Measurements from ENCODE around the gene P2RY8.

P2RY8 gene

DNA sequence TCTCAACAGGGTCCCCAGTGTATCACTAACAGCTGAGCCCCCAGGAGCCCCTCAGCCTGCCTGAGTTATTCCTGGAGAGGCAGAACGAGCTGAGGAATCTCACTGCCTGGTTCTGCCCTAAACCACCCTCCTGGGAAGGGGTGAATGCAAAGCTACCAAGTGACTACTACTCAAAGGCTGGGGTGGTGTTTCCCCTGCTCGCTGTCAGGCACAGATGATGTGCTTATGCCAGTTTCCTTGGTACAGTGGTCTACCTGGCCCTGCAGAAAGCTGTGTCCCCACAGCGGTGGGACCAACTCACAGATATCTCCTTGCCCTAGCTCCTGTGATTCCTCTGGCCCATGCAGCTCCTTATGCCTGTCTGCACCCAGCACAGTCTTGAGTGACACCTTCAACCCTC, 48.8 kb downstream of the P2RY8 start:
- Histone ChIP-seq H3K36me3 (replicated peaks) (no peaks in the 10 kb centered on the region), H3K27me3 (replicated peaks) (no peaks in the 10 kb centered on the region), H3K27ac (no peak overlapping the region), H3K4me3 (ENCODE audit: low read depth, low read length) (no peak overlapping the region)
- TF ChIP-seq, protein P1, sequence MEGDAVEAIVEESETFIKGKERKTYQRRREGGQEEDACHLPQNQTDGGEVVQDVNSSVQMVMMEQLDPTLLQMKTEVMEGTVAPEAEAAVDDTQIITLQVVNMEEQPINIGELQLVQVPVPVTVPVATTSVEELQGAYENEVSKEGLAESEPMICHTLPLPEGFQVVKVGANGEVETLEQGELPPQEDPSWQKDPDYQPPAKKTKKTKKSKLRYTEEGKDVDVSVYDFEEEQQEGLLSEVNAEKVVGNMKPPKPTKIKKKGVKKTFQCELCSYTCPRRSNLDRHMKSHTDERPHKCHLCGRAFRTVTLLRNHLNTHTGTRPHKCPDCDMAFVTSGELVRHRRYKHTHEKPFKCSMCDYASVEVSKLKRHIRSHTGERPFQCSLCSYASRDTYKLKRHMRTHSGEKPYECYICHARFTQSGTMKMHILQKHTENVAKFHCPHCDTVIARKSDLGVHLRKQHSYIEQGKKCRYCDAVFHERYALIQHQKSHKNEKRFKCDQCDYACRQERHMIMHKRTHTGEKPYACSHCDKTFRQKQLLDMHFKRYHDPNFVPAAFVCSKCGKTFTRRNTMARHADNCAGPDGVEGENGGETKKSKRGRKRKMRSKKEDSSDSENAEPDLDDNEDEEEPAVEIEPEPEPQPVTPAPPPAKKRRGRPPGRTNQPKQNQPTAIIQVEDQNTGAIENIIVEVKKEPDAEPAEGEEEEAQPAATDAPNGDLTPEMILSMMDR (IDR thresholded peaks at IDR 0.05; ENCODE audit: low read depth, low read length, missing control alignments), result no peak
- no peak for DNase-seq
- in situ Hi-C loops (cut with HindIII; ENCODE audit: low pct_ligation_motif_present, low sequenced_read_pairs), result no loop called here

DNA sequence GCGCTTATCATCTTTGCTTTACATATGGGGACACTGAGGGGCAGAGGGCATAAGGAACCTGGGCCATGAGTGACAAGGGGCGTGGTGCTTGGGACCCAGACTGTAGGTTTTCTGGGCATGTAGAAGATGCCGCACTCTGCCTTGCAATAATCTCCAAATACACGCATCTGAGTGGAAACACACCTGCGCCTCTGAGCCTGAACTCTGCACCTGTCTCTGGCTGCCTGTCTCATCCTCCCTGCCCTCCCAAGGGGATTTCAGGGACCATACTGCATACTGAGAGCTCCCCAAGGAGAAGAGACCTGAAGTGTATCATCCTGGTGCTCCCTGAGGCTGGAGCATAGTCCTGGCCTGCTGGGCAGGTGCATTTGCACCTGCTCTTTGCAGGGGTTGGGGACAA, 49.6 kb downstream of the P2RY8 start:
- no peak overlapping the region for H3K4me3 ChIP-seq (ENCODE audit: low read depth, low read length)
- in situ Hi-C loops (cut with HindIII; ENCODE audit: low pct_ligation_motif_present, low sequenced_read_pairs), result no loop called here
- no peak overlapping the region for H3K27ac ChIP-seq
- H3K27me3 ChIP-seq (replicated peaks), result no peaks in the 10 kb centered on the region
- TF ChIP-seq, protein P1 (IDR thresholded peaks at IDR 0.05; ENCODE audit: low read depth, low read length, missing control alignments), result no peak
- no peak for DNase-seq
- H3K36me3 ChIP-seq (replicated peaks), result no peaks in the 10 kb centered on the region

DNA sequence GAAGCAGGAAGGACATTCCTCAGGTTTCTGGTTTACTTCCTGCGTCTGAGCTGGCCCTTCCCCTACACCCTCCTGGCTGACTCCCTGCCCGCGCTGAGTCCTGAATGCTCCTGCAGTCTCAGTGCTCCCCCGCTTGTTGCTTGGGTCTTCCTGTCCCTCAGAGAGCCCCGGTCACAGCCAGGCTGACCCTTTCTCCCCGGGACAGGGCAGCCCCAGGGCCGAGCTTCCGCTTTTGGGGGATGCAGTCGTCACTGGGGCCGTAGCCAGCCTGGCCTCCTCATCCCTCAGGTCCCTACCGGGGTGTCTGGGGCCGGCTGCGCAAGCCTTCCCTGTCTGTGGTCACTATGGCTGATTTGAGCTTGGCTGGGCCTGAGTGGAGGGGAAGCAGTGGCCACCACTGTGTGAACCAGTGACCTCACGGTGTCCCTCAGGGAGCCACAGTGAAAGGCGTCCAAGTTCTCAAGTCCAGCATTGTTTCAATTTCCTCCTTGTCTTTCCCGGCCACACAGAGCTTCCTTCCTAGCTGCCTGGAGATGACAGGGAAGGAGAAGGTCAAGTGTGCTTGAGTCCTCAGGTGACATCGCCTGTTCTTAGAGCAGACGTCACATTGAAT, 50.1 kb downstream of the P2RY8 start:
- Histone ChIP-seq H3K36me3 (replicated peaks) (no peaks in the 10 kb centered on the region), H3K27ac (no peak overlapping the region)
- TF ChIP-seq, protein P1 (IDR thresholded peaks at IDR 0.05; ENCODE audit: low read depth, low read length, missing control alignments), result no peak

DNA sequence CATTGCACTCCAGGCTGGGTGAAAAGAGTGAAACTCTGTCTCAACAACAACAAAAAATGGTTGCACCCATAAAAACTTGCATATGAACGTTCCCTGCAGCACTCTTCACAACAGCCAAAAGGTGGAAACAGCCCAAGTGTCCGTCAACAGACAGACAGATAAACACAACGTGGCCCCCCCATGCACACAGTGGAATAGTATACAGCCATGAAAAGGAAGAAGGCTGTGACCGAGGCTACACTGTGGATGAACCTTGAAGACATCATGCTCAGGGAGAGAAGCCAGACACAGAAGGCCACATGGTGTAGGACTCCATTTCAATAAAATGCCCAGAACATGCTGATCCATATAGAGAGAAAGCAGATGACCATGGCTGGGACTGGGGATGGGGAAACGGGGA, 50.8 kb downstream of the P2RY8 start:
- H3K4me3 ChIP-seq (ENCODE audit: low read depth, low read length), result no peak overlapping the region
- no peaks in the 10 kb centered on the region for H3K36me3 ChIP-seq (replicated peaks)
- H3K27ac ChIP-seq, result no peak overlapping the region
- no peak for DNase-seq
- TF ChIP-seq, protein P1 (IDR thresholded peaks at IDR 0.05; ENCODE audit: low read depth, low read length, missing control alignments), result no peak
- in situ Hi-C loops (cut with HindIII; ENCODE audit: low pct_ligation_motif_present, low sequenced_read_pairs), result no loop called here
- no peaks in the 10 kb centered on the region for H3K27me3 ChIP-seq (replicated peaks)

More for the DNA sequence above, 50.1 kb downstream of the P2RY8 start:
- H3K27me3 ChIP-seq (replicated peaks), result no peaks in the 10 kb centered on the region
- no peak overlapping the region for H3K4me3 ChIP-seq (ENCODE audit: low read depth, low read length)
- in situ Hi-C loops (cut with HindIII; ENCODE audit: low pct_ligation_motif_present, low sequenced_read_pairs), result no loop called here
- no peak for DNase-seq

DNA sequence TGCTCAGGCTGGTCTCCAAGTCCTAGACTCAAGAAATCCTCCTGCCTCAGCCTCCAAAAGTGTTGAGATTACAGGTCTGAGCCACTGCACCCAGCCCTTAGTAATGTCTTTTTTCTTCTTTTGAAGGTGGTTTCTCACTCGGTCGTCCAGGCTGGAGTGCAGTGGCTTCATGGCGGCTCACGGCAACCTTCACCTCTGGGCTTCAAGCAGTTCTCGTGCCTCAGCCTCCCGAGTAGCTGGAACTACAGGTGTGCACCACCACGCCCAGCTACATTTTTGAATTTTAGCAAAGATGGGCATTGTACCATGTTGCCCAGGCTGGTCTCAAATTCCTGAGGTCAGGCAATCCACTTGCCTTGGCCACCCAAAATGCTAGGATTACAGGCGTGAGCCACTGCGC, 52.0 kb downstream of the P2RY8 start:
- Histone ChIP-seq H3K27me3 (replicated peaks) (no peaks in the 10 kb centered on the region), H3K36me3 (replicated peaks) (no peaks in the 10 kb centered on the region), H3K4me3 (ENCODE audit: low read depth, low read length) (no peak overlapping the region), H3K27ac (no peak overlapping the region)
- in situ Hi-C loops (cut with HindIII; ENCODE audit: low pct_ligation_motif_present, low sequenced_read_pairs), result no loop called here
- TF ChIP-seq, protein P1 (IDR thresholded peaks at IDR 0.05; ENCODE audit: low read depth, low read length, missing control alignments), result no peak
- no peak for DNase-seq

DNA sequence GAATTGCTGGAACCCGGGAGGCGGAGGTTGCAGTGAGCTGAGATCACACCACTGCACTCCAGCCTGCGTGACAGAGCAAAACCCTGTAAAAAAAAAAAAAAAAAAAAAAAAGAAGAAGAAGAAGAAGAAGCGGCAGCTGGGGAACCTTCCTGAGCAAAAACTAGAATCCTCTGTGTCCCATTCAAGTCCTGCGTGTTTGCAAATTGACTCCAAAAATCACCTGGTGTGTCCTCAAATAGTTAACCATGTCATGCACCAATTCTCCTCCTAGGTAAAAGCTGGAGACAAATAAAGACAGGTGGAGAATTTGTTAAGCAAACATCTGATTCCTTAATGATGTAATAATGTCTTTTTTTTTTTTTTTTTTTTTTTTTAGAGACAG, 52.4 kb downstream of the P2RY8 start:
- H3K36me3 ChIP-seq (replicated peaks), result no peaks in the 10 kb centered on the region
- H3K27ac ChIP-seq, result no peak overlapping the region
- TF ChIP-seq, protein P1 (IDR thresholded peaks at IDR 0.05; ENCODE audit: low read depth, low read length, missing control alignments), result no peak

More for the DNA sequence above, 52.4 kb downstream of the P2RY8 start:
- Histone ChIP-seq H3K27me3 (replicated peaks) (no peaks in the 10 kb centered on the region), H3K4me3 (ENCODE audit: low read depth, low read length) (no peak overlapping the region)
- in situ Hi-C loops (cut with HindIII; ENCODE audit: low pct_ligation_motif_present, low sequenced_read_pairs), result no loop called here
- DNase-seq, result no peak
